SJCRH30 (cell line): ENCODE data around the gene TET3. TPM values are rescaled to one million over a fixed set of nuclear protein-coding genes. Genes with fewer than 3 reads are reported as not detected.

Source experiments
- DNase-seq, 2 experiments: peaks; one replicate each; pipeline ENCODE4 v3.0.0-alpha.2; 2015 to 2020
- H3K27ac ChIP-seq: fragments of 250-450 bp; sonication (Bioruptor Pico); 2 replicates; pipeline ENCODE4 v1.5.1; 2020; ENCODE audit warnings: mild to moderate bottlenecking, moderate library complexity
- H3K27me3 ChIP-seq: fragments of 250-450 bp; sonication (Bioruptor Pico); 2 replicates; pipeline ENCODE4 v1.5.1; 2020; ENCODE audit warnings: mild to moderate bottlenecking, moderate library complexity
- H3K36me3 ChIP-seq: fragments of 250-450 bp; sonication (Bioruptor Pico); 2 replicates; pipeline ENCODE4 v1.5.1; 2020; ENCODE audit warnings: mild to moderate bottlenecking, moderate library complexity
- H3K4me1 ChIP-seq: fragments of 250-450 bp; sonication (Bioruptor Pico); 2 replicates; pipeline ENCODE4 v1.5.1; 2020; ENCODE audit warnings: mild to moderate bottlenecking, moderate library complexity
- H3K4me3 ChIP-seq: fragments of 250-450 bp; sonication (Bioruptor Pico); 2 replicates; pipeline ENCODE4 v1.5.1; 2020; ENCODE audit warnings: mild to moderate bottlenecking, moderate library complexity
- H3K9me3 ChIP-seq: fragments of 250-450 bp; sonication (Bioruptor Pico); replicated peaks from 2 replicates; pipeline ENCODE4 v1.5.1; 2020; ENCODE audit warnings: mild to moderate bottlenecking, moderate library complexity
- total RNA-seq: library from RNA; depleted of rRNA; stranded (reverse); fragments of >200 nt; shearing (Covaris generic); gene quantifications from 2 replicates; pipeline ENCODE4 v1.2.3, GENCODE V29; 2014

TET3 gene
- total RNA-seq, 1 experiment from 2014 or later, result 16.3 TPM

DNA sequence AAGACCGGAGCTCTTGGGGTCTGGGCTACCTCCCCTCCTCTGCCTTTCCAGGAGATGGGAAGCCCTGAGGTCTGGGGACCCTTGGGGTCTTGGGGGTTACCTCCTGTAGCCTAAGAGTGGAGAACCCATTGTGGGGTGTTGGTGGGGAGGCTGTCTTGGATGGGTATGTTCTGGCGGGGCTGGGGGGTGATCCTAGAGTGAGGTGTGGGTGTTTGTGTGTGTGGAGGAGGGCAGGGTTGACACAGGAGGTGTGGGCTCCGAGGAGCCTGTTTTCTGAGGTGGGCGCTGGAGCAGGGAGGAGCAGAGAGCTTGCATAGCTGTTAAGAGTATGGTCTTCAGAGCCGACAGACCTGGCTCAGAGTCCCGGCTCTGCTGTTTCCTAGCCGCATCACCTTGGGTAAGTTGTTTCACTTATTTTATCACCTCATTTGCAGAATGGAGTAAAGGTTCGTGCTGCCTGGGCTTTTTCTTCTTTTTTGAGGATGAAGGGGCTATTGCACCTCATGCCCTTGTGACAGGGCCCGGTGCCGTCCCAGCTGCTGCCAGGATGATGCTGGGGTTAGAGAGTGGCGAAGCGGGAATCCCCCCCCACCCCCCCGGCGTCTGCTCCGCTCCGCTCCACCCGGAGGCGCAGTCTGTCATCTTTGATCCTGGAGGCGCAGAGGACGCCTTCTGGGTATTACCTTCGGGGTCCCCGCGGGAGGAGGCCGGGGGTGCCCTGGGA is 17.2 kb downstream of the TET3 start:
- peaks cover 19% of the 10 kb centered on the region for H3K4me1 ChIP-seq
- no peak overlapping the region for H3K27ac ChIP-seq
- no peak for DNase-seq
- peaks cover 7% of the 10 kb centered on the region; the same call in 1 of the 2 replicates for H3K36me3 ChIP-seq
- no peaks in the 10 kb centered on the region for H3K9me3 ChIP-seq
- no peaks in the 10 kb centered on the region for H3K27me3 ChIP-seq
- peak overlapping the region; percentile 56 for H3K4me3 ChIP-seq

DNA sequence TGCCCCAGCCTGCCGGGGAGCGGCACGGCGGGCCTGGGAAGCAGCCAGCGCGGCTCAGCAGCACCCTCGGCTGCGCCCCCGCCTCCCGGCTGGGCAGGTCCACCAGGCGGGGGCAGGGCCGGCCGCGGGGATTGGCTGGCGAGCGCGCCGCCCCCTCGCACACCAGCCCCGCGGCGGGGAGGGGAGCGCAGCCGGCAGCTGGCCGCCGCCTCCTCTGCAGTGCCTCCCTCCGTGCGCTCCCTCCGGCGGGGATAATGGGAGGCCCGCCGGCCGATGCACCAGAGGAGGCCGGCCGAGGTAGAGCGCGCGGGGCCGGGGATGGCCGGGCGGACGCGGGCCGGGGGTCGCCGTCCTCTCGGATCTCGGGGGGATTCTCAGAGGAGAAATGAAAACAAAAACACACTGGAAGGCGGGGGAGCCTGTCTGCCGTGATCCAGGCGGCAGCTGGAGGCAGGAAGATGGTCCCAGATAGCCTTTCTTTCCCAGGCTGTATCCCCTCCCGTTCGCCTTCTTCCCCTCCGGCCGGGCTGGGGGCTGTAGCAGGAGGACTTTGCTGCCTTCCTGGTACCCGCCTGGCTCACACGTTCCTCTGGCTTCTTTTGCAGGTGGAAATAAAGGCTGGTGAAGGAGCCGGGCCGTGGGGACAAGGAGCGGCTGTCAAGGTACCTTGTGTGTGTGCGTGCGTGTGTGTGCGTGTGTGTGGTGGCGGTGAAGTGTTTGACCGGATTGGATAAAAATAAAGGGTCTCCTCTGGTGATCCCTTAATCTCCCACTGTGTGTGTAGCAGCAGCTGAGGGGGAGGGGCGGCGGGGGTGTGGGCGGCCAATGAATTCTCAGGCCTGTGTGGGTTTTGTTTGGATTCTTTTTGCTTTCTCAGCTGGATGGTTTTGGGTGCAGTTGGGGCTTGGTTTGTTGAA is 18.1 kb downstream of the TET3 start:
- peak; percentile 90 to 93 for DNase-seq
- Histone ChIP-seq H3K27ac (peak overlapping the region; percentile 38), H3K36me3 (peaks cover 8% of the 10 kb centered on the region; the same call in 1 of the 2 replicates), H3K4me1 (peaks cover 28% of the 10 kb centered on the region), H3K27me3 (no peaks in the 10 kb centered on the region), H3K9me3 (no peaks in the 10 kb centered on the region), H3K4me3 (peak overlapping the region; percentile 56)

DNA sequence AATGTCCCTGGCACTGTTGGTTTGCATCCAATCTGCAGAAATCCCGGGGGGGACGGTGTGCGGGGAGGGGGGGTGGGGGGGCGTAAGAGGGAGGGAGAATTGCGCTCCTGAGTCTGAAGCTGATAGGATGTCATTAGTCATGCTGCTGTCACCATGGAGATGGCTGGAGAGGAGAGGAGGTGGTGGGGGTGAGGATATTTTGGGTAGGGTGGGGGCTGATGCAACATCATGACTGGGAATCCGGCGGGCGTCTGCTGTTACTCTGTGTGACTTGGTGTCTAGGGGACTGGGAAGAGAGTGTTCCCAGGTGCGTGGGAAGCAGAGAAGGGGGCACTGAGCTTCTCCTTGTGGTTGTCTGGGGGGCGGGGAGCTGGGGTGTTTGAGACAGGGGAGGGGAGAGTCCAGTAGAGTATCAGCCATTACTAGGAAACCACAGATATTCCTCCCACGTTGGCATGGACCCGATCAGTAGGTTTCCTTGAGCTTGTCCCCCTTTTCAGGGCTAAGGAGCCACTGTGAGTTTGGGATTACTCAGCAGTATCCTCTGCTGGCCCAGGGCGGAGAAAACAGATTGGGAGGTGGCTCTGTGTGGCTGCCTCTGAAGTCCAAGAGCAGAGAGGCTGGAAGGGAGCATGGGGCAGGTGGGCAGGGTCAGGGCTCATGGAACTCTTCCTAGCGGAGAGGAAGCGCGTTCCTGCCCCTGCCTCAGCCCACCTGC is 18.9 kb downstream of the TET3 start:
- Histone ChIP-seq H3K27ac (peak overlapping the region; percentile 49), H3K9me3 (no peaks in the 10 kb centered on the region), H3K4me1 (peaks cover 36% of the 10 kb centered on the region), H3K27me3 (no peaks in the 10 kb centered on the region), H3K4me3 (peak overlapping the region; percentile 56), H3K36me3 (peaks cover 8% of the 10 kb centered on the region; the same call in 1 of the 2 replicates)
- peak; percentile 69 to 72 for DNase-seq

DNA sequence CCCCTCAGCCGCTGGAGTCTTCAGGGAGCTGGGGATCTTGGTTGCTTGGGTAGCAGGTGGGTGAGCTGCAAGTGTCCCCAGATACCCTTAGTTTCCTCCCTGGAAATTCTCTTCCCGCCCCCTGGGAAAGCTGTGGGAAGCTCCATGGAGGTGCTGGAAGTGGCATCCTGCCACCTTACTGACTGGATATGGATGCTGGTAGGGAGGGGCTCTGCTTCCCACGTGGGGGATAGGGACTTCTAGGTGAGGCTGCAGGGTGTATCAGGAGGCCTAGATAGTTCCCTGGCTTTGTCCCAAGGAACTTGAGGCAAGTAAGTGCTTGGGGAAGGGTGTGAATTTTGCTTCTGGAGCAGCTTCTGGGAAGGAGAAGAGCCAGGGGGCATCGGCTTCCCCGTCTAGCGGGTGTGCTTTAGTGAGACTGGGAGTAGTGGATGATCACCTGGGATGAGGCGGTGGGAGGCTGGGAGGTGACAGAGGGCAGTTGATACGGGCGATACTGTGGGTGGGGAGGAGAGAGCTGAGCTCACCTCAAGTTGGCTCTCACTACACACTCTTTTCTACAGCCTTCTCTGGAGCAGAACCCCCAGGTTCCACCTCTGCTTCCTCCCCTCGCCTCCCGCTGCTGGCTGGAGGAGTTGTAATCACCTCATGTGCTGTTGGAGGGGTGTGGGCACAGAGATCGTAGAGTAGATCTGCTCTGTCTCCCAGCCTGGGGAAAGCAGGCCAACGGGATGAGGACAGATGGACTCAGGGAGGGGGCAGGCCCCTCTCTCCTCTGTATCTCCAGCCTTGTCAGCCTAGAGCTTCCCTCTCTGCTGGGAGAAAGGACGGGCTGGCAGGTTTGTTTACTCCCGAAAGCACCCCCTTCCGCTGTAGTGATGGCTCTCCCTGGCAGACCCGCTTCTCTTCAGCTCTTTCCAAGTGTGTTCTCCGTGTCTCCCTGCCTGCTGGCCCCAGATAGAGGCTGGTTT is 19.8 kb downstream of the TET3 start:
- Histone ChIP-seq H3K36me3 (peaks cover 10% of the 10 kb centered on the region; the same call in 1 of the 2 replicates), H3K9me3 (no peaks in the 10 kb centered on the region), H3K4me3 (peak overlapping the region; percentile 56), H3K27ac (peak overlapping the region; percentile 49), H3K4me1 (peaks cover 45% of the 10 kb centered on the region), H3K27me3 (no peaks in the 10 kb centered on the region)
- DNase-seq, result no peak

DNA sequence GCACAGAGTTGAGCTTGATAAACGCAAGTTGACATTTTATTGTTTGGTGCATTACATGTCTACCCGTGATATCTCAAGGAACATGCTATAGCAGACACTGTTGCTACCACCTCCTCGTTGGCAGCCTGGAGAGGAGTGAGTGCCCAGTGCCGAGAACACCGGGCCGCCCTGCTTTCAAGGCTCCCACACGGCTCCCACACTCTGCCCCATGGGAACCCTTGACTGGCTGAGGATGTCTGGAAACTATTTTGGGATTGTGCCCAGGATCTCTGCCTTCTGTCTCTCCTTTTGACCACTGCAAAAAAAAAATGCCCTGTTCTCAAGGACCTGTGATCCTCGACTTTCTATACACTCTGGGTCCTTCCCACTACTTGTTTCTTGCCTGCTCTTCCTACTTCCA is 21.1 kb downstream of the TET3 start:
- peaks cover 12% of the 10 kb centered on the region; the same call in 1 of the 2 replicates for H3K36me3 ChIP-seq
- peaks cover 57% of the 10 kb centered on the region for H3K4me1 ChIP-seq
- H3K27ac ChIP-seq, result no peak overlapping the region
- H3K4me3 ChIP-seq, result no peak overlapping the region
- H3K9me3 ChIP-seq, result no peaks in the 10 kb centered on the region
- DNase-seq, result no peak
- no peaks in the 10 kb centered on the region for H3K27me3 ChIP-seq

DNA sequence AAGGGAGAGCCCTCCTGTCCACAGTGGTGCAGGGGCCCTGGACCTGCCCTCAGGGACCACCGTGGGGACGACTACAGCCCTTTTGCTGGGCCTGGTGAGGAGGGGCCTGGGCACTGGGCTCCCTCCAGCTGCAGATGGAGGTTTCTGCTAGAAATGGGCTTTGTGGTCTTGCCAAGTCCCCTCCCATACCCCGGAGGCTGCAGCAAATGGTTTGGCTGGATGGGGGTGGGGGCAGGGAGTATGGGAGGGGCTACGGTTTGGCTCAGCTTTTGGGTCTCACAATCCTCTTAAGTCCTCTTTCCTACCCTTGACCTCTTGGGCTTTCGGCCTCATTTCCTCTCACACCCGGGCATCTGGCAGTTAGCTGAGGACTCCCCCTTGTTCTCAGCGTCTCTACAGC is 21.7 kb downstream of the TET3 start:
- H3K4me3 ChIP-seq, result no peak overlapping the region
- peaks cover 12% of the 10 kb centered on the region; the same call in 1 of the 2 replicates for H3K36me3 ChIP-seq
- H3K9me3 ChIP-seq, result no peaks in the 10 kb centered on the region
- H3K27me3 ChIP-seq, result no peaks in the 10 kb centered on the region
- peaks cover 57% of the 10 kb centered on the region for H3K4me1 ChIP-seq
- peak; percentile 40 to 59 for DNase-seq
- H3K27ac ChIP-seq, result no peak overlapping the region

DNA sequence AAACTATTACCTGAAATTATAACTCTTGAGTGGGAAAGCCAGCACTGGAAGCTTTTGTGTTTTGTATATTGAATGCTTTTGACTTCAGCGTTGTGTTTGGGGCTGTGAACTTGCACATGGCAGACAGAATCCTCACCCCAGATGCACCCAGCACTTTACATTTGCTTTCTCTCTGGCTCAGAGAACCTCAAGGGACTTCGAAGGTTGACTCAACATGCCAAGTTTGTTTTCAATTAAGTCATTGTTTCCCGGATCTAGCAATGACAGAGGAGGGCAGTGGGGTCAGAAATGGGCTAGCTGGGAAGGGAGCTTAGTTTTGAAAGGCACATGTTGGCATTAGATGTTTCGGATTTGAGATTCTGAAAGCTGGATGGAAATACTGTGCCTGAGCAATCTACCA is 22.4 kb downstream of the TET3 start:
- peaks cover 51% of the 10 kb centered on the region for H3K4me1 ChIP-seq

DNA sequence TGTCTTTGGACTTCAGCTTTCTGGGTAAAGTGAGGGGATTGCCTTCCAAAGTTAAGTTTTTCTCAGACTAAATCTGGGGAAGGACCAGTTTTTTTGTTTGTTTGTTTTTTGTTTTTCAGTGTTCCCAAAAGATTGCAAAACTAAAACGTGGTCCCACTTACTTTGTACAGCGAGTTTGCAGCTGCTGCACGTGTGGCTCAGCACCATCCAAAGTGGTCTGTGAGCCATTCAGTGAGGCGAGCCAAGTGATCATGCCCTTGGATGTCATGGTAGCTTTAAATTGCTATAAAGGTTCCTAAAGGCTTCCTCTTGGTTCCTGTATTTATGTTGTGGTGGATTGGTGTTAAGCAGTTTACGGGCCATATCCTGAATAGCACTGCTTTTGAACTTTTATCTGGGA is 23.0 kb downstream of the TET3 start:
- Histone ChIP-seq H3K4me3 (no peak overlapping the region), H3K36me3 (peaks cover 12% of the 10 kb centered on the region; the same call in 1 of the 2 replicates), H3K4me1 (peaks cover 51% of the 10 kb centered on the region), H3K9me3 (no peaks in the 10 kb centered on the region), H3K27ac (no peak overlapping the region), H3K27me3 (no peaks in the 10 kb centered on the region)
- no peak for DNase-seq

More for the DNA sequence above, 22.4 kb downstream of the TET3 start:
- H3K36me3 ChIP-seq, result peaks cover 12% of the 10 kb centered on the region; the same call in 1 of the 2 replicates
- no peak overlapping the region for H3K4me3 ChIP-seq
- H3K27ac ChIP-seq, result no peak overlapping the region
- H3K9me3 ChIP-seq, result no peaks in the 10 kb centered on the region
- DNase-seq, result no peak
- no peaks in the 10 kb centered on the region for H3K27me3 ChIP-seq

DNA sequence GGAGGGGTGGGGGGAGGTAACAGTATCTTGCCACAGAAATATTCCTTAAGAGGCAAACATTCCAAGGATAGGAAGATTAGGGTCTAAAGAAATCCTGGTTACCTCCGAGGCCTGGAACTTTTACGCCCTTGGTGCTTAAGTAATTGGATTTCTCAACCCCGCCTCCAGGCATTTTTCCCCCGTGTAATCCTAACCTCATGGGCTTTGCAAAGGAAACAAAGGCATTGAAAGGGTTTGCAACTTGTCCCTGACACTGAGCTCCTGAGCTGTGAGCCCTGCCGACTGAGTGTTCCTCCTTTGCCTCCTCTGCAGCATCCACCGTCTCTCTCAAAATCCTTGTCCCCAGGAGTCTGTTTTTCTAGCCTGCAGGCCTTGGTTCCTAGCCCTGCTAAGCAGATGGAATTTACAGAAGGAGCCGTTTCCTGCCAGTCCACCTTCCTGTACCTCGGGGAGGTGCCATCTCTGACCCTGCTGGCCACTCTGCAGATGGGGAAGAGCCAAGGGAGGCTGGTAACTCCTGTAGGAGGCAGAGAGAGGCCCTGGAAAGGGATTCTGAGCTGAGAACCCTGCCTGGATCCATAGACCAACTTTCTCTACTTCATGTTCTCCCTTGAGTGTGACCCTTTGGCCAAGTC is 24.2 kb downstream of the TET3 start:
- H3K27me3 ChIP-seq, result no peaks in the 10 kb centered on the region
- peak overlapping the region; percentile 64 for H3K27ac ChIP-seq
- DNase-seq, result peak; percentile 59 to 74
- H3K4me3 ChIP-seq, result no peak overlapping the region
- peaks cover 12% of the 10 kb centered on the region; the same call in 1 of the 2 replicates for H3K36me3 ChIP-seq
- H3K9me3 ChIP-seq, result no peaks in the 10 kb centered on the region
- H3K4me1 ChIP-seq, result peaks cover 48% of the 10 kb centered on the region

DNA sequence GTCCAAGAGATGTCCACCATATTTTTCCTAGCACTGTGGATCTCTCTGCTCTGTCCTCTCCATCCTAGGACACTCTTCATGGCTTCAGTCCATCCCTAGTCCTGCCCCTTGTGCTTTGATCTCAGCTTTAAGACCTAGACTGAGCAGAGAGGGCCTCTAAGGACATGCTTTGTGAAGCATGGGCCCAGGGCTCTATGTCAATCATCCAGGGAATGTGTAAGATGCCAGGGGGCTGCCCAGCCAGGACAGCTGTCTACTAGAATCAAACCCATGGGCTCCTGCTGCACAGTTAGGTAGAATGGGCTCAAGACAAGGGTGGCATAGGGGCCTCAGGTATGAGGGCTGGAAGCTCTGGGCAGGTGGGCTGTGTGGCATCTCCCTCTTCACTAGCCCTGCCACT is 24.9 kb downstream of the TET3 start:
- H3K27ac ChIP-seq, result peak overlapping the region; percentile 64
- H3K9me3 ChIP-seq, result no peaks in the 10 kb centered on the region
- H3K27me3 ChIP-seq, result no peaks in the 10 kb centered on the region
- peaks cover 12% of the 10 kb centered on the region; the same call in 1 of the 2 replicates for H3K36me3 ChIP-seq
- no peak overlapping the region for H3K4me3 ChIP-seq
- peak; percentile 51 to 65 for DNase-seq
- peaks cover 42% of the 10 kb centered on the region for H3K4me1 ChIP-seq

DNA sequence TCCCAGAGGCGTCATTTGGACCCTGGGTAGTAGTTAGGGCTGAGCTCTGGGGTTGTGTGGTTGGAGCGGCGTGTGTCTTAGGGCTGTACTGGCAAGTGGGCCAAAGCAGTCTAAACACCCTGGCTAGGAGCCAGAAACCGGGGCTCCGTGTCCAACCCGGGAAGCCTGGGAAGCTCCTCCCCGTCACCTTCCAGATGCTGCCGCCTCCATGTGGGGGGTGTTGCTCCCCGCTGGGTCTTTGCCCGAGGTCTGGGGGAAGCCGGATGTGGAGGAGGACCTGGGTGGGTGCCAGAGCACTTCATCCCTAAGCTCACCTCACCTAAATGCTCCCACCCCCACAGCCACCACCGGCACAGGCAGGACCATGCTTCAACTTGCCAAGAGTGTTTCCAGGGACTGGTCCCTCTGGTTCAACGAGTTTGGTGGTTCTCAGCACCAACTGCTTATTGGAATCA is 25.4 kb downstream of the TET3 start:
- no peak overlapping the region for H3K4me3 ChIP-seq
- peaks cover 42% of the 10 kb centered on the region for H3K4me1 ChIP-seq
- H3K9me3 ChIP-seq, result no peaks in the 10 kb centered on the region
- peak overlapping the region; percentile 64 for H3K27ac ChIP-seq
- peaks cover 12% of the 10 kb centered on the region; the same call in 1 of the 2 replicates for H3K36me3 ChIP-seq
- peak; percentile 80 to 83 for DNase-seq
- H3K27me3 ChIP-seq, result no peaks in the 10 kb centered on the region

DNA sequence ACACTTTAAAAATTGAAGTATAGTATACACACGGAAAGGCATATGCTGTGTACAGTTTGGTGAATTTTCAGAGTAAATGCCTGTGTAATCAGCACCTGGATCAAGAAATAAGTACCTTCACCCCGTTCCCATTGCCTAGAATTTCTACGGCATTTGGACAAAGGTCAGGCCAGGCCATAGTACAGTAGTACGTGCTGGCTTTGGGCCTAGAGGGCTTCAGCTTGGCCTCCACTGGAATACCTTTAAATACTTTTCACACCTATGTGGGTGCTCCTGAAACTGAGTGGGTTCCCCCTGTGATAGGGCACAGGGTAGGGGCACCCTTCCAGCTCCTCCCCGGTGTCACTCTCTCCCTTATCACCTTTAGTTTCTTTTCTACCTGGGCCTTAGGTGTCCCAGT is 26.5 kb downstream of the TET3 start:
- Histone ChIP-seq H3K4me3 (no peak overlapping the region), H3K4me1 (peaks cover 42% of the 10 kb centered on the region), H3K9me3 (no peaks in the 10 kb centered on the region), H3K27ac (no peak overlapping the region), H3K27me3 (no peaks in the 10 kb centered on the region), H3K36me3 (peaks cover 8% of the 10 kb centered on the region; the same call in 1 of the 2 replicates)
- no peak for DNase-seq

DNA sequence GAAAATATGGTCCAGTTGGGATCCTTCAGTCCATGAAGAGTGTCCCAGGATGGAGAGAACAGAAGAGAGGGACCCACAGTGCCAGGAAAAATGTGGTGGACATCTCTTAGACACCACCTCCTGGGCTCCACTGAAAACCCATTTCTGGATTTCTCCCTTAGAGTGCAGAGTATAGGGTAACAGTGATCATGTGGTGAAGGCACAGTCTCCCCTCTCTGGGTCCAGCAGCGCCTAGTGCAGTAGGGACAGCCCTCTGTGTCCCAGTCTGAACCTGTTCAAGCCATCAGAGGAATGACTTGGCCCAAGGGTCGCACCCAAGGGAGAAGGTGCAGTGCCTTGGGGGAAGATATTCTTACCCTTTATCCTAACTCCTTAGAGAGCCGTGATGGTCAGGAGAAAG is 30.1 kb downstream of the TET3 start:
- H3K4me3 ChIP-seq, result no peak overlapping the region
- no peak overlapping the region for H3K27ac ChIP-seq
- H3K27me3 ChIP-seq, result no peaks in the 10 kb centered on the region
- no peak for DNase-seq
- peaks cover 2% of the 10 kb centered on the region; the same call in 1 of the 2 replicates for H3K36me3 ChIP-seq
- H3K9me3 ChIP-seq, result no peaks in the 10 kb centered on the region
- H3K4me1 ChIP-seq, result peaks cover 9% of the 10 kb centered on the region
